ENCODE results near the gene FHAD1.

The FHAD1 gene

GRCh38 chr1:15362737-15363128 is 115.7 kb downstream of the FHAD1 start:
- H3K27ac Mint-ChIP-seq: no peak overlapping the region
- no peak for TF ChIP-seq CTCF (IDR thresholded peaks at IDR 0.05)
- H3K9me3 Mint-ChIP-seq: no peaks in the 10 kb centered on the region
- no peak overlapping the region for H3K4me3 Mint-ChIP-seq
- H3K4me1 Mint-ChIP-seq: peaks cover 47% of the 10 kb centered on the region
- DNase-seq: no peak
- H3K36me3 Mint-ChIP-seq (ENCODE audit: low read depth): peaks cover 5% of the 10 kb centered on the region
- peaks cover 6% of the 10 kb centered on the region for H3K27me3 Mint-ChIP-seq (ENCODE audit: low read depth, poor library complexity)

GRCh38 chr1:15364740-15365139 is 117.7 kb downstream of the FHAD1 start:
- peak overlapping the region; percentile 68 for H3K27ac Mint-ChIP-seq
- H3K27me3 Mint-ChIP-seq (ENCODE audit: low read depth, poor library complexity): peaks cover 3% of the 10 kb centered on the region
- H3K9me3 Mint-ChIP-seq: no peaks in the 10 kb centered on the region
- DNase-seq: no peak
- TF ChIP-seq CTCF (IDR thresholded peaks at IDR 0.05): no peak
- peaks cover 30% of the 10 kb centered on the region for H3K4me1 Mint-ChIP-seq
- H3K4me3 Mint-ChIP-seq: no peak overlapping the region
- H3K36me3 Mint-ChIP-seq (ENCODE audit: low read depth): no peaks in the 10 kb centered on the region

GRCh38 chr1:15368888-15369287 is 121.9 kb downstream of the FHAD1 start:
- Mint-ChIP-seq H3K27ac (no peak overlapping the region), H3K36me3 (ENCODE audit: low read depth) (no peaks in the 10 kb centered on the region), H3K9me3 (no peaks in the 10 kb centered on the region), H3K4me1 (peaks cover 29% of the 10 kb centered on the region), H3K4me3 (no peak overlapping the region), H3K27me3 (ENCODE audit: low read depth, poor library complexity) (peaks cover 6% of the 10 kb centered on the region)
- no peak for DNase-seq
- no peak for TF ChIP-seq CTCF (IDR thresholded peaks at IDR 0.05)

- no peak for DNase-seq
- Mint-ChIP-seq H3K27me3 (ENCODE audit: low read depth, poor library complexity) (peaks cover 6% of the 10 kb centered on the region), H3K4me3 (no peak overlapping the region), H3K27ac (no peak overlapping the region), H3K4me1 (peaks cover 22% of the 10 kb centered on the region), H3K36me3 (ENCODE audit: low read depth) (no peaks in the 10 kb centered on the region), H3K9me3 (no peaks in the 10 kb centered on the region)
- no peak for TF ChIP-seq CTCF (IDR thresholded peaks at IDR 0.05)
These were observed 123.2 kb downstream of the FHAD1 start for GRCh38 chr1:15370268-15370667.

- H3K27ac Mint-ChIP-seq: no peak overlapping the region
- no peak overlapping the region for H3K4me3 Mint-ChIP-seq
- H3K27me3 Mint-ChIP-seq (ENCODE audit: low read depth, poor library complexity): peaks cover 6% of the 10 kb centered on the region
- TF ChIP-seq CTCF (IDR thresholded peaks at IDR 0.05): no peak
- no peaks in the 10 kb centered on the region for H3K36me3 Mint-ChIP-seq (ENCODE audit: low read depth)
- peaks cover 22% of the 10 kb centered on the region for H3K4me1 Mint-ChIP-seq
- no peaks in the 10 kb centered on the region for H3K9me3 Mint-ChIP-seq
- no peak for DNase-seq
These were observed 123.9 kb downstream of the FHAD1 start for GRCh38 chr1:15370781-15371520.
